Activated naive CD8-positive, alpha-beta T cell treated with anti-CD3 and anti-CD28 coated beads, Interleukin-2, amount 50 U/mL, for 24 hours (primary cell): ENCODE data around the gene LMAN2L.
A peak's percentile ranks its signal among the peaks of the same experiment; 100 is the strongest.

Experiments
- ATAC-seq: fragments of 150-1000 bp; cut with Tn5 transposase; one replicate; pipeline ENCODE4 v1.10.0; 2021
- DNase-seq: peaks from one replicate; pipeline ENCODE4 v3.0.0; 2021
- H3K27ac Mint-ChIP-seq: one replicate; pipeline ENCODE4 v1.8.0; 2021; ENCODE audit warnings: mild to moderate bottlenecking, mixed read lengths
- H3K27me3 Mint-ChIP-seq: one replicate; pipeline ENCODE4 v1.8.0; 2021; ENCODE audit warnings: mixed read lengths
- H3K36me3 Mint-ChIP-seq: one replicate; pipeline ENCODE4 v1.8.0; 2021; ENCODE audit warnings: low read depth, mixed read lengths
- H3K4me1 Mint-ChIP-seq: one replicate; pipeline ENCODE4 v1.8.0; 2021; ENCODE audit warnings: mixed read lengths
- H3K4me3 Mint-ChIP-seq: one replicate; pipeline ENCODE4 v1.8.0; 2021; ENCODE audit warnings: mild to moderate bottlenecking, moderate library complexity, mixed read lengths
- H3K9me3 Mint-ChIP-seq: one replicate; pipeline ENCODE4 v1.8.0; 2021; ENCODE audit warnings: mixed read lengths

Gene LMAN2L, protein sequence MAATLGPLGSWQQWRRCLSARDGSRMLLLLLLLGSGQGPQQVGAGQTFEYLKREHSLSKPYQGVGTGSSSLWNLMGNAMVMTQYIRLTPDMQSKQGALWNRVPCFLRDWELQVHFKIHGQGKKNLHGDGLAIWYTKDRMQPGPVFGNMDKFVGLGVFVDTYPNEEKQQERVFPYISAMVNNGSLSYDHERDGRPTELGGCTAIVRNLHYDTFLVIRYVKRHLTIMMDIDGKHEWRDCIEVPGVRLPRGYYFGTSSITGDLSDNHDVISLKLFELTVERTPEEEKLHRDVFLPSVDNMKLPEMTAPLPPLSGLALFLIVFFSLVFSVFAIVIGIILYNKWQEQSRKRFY

DNA sequence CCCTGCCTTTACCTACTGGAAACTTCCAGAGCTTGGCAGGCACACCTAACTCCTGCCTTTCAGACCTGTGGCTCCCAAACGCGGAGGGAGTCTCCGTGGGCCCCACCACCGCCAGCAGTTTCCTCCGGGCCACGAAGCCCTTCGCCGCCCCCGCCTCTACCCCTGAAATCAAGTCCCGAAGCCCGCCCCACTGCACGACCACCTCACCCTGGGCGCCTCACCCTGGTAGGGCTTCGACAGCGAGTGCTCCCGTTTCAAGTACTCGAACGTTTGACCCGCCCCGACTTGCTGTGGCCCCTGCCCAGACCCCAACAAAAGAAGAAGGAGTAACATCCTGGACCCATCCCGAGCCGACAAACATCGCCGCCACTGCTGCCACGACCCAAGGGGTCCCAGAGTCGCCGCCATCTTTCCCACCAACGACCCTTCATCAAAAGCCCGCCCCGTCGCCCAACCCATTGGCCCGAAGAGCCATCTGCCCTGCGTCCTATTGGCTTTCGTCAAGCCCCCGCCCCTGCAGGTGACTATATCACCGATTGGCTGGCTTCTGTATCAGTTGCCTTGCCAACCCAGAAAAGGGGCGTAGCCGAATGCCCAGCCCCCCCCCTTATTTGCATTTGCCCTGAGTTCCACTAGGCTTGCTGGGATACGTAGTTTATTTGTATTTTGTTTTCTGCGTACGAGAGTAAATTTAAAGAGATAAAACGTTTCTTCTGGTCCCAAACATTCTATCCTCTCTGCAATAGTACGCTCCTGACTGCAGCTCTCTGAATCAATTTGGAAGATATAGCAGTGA, at the start of gene LMAN2L:
Gene LMAN2L (minus strand): TSS at position 432 of the 796 bp plus-strand sequence. CDS start 24 bp downstream, at position 408.
- Mint-ChIP-seq H3K9me3 (no peaks in the 10 kb centered on the region), H3K27me3 (no peaks in the 10 kb centered on the region), H3K4me3 (peak within 1 kb of the TSS; percentile 97), H3K36me3 (no peaks in the 10 kb centered on the region), H3K4me1 (peaks cover 28% of the 10 kb centered on the region), H3K27ac (peak within 1 kb of the TSS; percentile 88)
- DNase-seq (peak; percentile 94), ATAC-seq (peak; percentile 100)

DNA sequence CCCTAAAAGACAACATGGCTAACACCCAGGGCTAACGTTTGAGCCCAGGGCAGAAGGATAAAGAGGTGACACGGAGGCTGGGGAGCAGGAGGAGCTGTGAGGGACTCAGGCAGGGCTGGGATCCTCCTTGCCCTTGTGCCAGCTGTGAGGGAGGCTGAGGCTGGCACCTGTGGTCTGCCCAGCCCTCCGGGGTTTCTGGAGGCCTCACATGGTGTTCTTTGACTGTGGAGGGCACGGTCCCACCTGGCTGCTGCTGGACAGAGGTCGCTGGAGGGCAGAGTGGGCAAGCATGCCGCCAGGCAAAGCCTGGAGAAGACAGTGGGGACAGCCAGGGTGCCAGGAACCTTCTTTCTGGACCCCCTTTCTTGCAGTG, 49.4 kb upstream of the LMAN2L start:
- Mint-ChIP-seq H3K4me1 (peaks cover 6% of the 10 kb centered on the region), H3K36me3 (no peaks in the 10 kb centered on the region), H3K9me3 (no peaks in the 10 kb centered on the region), H3K27ac (no peak overlapping the region), H3K27me3 (no peaks in the 10 kb centered on the region), H3K4me3 (no peak overlapping the region)
- no peak for ATAC-seq
- no peak for DNase-seq

DNA sequence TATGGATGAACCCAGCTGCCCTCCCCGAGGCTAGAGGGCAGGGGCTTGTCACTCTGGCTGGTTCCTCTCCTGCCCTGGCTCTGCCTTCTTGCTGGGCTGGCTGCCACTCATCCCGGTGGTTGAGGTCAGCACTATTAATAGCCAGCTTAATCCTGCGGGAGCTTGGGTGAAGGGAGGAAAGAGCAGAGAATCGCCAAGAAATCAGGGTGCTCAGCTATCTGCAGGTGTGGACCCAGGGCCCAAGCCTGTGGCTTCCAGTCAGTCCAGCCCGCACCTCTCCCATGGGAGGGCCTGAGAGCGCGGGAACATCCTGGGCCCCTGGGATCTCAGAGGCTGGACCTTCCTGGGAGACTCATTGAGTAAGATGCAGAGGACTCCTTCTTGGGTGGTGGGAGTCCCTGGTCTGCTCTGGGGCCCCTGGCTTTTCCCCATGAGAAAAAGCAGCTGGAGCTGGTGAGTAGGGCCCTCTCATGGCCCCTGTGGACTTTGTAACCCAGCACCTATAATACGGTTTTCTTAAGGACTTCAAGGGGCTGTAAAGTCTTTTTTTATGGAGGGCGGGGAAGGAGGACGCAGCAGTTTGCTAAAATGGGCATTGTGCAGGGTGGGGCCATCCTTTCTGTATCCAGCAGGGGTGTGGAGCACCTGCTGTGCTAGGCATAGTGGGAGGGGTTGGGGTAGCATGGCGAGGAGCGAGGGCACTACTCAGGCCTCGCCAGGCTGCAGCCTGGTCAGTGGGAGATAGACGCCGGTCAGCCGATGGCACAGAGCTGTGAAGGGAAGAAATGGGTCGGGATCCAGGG, 48.8 kb upstream of the LMAN2L start:
- H3K36me3 Mint-ChIP-seq = no peaks in the 10 kb centered on the region
- H3K27me3 Mint-ChIP-seq = no peaks in the 10 kb centered on the region
- ATAC-seq = no peak
- no peaks in the 10 kb centered on the region for H3K9me3 Mint-ChIP-seq
- no peak overlapping the region for H3K4me3 Mint-ChIP-seq
- H3K4me1 Mint-ChIP-seq = peaks cover 6% of the 10 kb centered on the region
- DNase-seq = no peak
- no peak overlapping the region for H3K27ac Mint-ChIP-seq

DNA sequence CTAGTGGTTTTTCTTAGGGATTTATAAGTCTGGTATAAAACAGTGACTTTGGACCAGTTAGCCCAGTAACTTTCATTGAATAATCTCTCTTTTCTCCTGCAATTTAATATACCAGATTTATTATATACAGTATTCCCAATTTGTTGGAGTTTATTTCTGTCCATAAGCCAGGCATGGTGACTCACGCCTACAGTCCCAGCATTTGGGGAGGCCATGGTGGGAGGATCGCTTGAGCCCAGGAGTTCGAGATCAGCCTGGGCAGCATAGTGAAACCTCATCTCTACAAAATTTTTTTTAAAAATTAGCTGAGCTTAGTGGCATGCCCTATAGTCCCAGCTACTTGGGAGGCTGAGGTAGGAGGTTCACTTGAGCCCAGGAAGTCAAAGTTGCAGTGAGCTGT, 47.5 kb upstream of the LMAN2L start:
- no peaks in the 10 kb centered on the region for H3K36me3 Mint-ChIP-seq
- peaks cover 6% of the 10 kb centered on the region for H3K4me1 Mint-ChIP-seq
- H3K27ac Mint-ChIP-seq = no peak overlapping the region
- DNase-seq (no peak), ATAC-seq (no peak)
- no peaks in the 10 kb centered on the region for H3K9me3 Mint-ChIP-seq
- H3K4me3 Mint-ChIP-seq = no peak overlapping the region
- H3K27me3 Mint-ChIP-seq = no peaks in the 10 kb centered on the region

DNA sequence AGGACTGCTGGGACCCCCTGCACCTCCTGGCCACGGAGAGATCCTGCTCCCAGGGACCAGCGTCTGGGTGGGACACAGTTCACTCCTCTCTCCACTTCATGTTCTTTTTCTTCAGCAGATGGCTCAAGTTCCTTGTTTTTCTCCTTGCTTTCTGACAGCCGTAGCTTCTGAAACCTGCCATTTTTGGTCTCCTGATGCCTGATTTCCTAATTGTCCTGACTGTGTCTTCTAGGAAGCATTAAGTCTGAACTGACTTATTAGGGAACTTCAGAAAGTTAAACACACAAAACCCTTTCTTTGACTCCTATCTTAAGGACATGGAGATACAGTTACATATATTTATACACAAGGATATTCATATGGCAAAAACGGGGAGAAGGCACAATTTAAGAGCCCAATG, 43.5 kb upstream of the LMAN2L start:
- Mint-ChIP-seq H3K4me1 (peaks cover 6% of the 10 kb centered on the region), H3K4me3 (no peak overlapping the region), H3K27ac (no peak overlapping the region), H3K36me3 (no peaks in the 10 kb centered on the region), H3K9me3 (no peaks in the 10 kb centered on the region), H3K27me3 (no peaks in the 10 kb centered on the region)
- ATAC-seq (no peak), DNase-seq (no peak)

DNA sequence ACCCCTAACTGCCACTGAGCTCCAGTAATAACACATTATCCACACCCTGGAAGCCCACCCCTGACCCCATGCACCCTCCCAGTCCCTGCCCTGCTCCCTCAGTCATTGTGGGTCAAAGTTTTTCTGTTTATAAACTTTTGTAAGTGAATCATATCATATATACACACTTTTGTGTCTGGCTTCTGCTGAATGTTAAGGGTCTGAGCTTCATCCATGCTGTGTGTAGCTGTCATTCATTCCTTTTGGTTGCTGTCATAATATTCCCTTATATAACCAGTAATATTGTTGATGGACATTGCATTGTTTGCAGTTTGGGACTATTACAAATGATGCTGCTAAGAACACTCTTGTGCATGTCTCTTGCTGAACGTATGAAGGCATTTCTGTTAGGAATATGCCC, 35.3 kb upstream of the LMAN2L start:
- ATAC-seq = no peak
- Mint-ChIP-seq H3K27ac (no peak overlapping the region), H3K27me3 (no peaks in the 10 kb centered on the region), H3K4me1 (peaks cover 15% of the 10 kb centered on the region), H3K4me3 (no peak overlapping the region), H3K36me3 (no peaks in the 10 kb centered on the region), H3K9me3 (no peaks in the 10 kb centered on the region)
- no peak for DNase-seq

DNA sequence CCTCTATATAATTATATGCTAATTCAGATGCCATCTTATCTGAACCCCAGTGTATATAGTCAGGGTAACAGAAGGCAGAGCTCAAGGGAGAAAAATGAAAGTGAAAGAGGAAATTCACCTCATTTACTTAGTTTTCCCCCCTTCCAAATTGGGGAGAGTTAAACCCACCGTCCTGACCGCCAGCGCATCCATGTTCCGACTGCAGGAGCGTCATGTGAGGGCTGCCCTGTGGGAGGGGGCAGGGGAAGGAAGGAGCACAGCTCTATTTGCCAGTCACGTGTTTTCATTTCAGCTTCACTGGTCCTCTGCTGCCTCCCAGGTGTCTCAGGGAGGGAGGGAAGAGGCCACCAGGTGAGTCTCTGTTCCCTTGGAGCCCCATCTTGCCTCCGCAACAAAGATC, 34.1 kb upstream of the LMAN2L start:
- ATAC-seq (peak; percentile 45), DNase-seq (peak; percentile 44)
- Mint-ChIP-seq H3K27me3 (no peaks in the 10 kb centered on the region), H3K36me3 (no peaks in the 10 kb centered on the region), H3K4me1 (peaks cover 15% of the 10 kb centered on the region), H3K27ac (peak overlapping the region; percentile 74), H3K4me3 (peak overlapping the region; percentile 68), H3K9me3 (no peaks in the 10 kb centered on the region)

DNA sequence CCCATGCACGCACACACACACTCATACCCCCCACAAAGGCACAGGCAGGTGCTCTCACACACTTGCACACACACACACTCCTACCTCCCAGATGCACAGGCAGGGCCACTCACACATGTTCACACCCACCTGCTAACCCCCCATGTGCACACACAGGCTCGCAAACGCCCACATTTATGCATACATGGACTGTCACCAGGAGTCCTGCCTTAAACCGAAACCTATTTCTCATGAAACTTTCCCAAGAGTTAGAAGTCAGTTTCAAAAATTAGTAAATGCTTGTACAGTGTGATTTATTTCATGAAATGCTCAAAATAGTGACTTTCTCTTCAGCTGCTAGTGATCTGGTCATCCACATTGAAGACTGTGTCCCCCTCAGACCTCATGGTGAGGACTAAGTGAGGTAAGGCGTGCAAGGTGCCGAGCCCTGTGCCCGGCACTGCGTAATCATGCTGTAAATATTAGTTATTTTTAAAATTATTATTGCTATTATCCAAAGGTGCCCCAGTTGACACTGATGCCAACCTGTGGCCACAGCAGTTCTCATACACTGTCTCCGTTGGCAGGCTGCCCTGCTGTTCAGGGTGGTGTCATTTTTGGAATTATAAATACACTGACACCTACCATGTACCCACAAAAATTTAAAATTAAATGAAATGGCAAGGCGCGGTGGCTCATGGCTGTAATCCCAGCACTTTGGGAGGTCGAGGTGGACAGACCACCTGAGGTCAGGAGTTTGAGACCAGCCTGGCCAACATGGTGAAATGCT, 33.2 kb upstream of the LMAN2L start:
- peaks cover 18% of the 10 kb centered on the region for H3K4me1 Mint-ChIP-seq
- no peaks in the 10 kb centered on the region for H3K9me3 Mint-ChIP-seq
- peak overlapping the region; percentile 48 for H3K4me3 Mint-ChIP-seq
- H3K27me3 Mint-ChIP-seq = no peaks in the 10 kb centered on the region
- ATAC-seq = peak; percentile 38
- no peaks in the 10 kb centered on the region for H3K36me3 Mint-ChIP-seq
- DNase-seq = no peak
- peak overlapping the region; percentile 15 for H3K27ac Mint-ChIP-seq

DNA sequence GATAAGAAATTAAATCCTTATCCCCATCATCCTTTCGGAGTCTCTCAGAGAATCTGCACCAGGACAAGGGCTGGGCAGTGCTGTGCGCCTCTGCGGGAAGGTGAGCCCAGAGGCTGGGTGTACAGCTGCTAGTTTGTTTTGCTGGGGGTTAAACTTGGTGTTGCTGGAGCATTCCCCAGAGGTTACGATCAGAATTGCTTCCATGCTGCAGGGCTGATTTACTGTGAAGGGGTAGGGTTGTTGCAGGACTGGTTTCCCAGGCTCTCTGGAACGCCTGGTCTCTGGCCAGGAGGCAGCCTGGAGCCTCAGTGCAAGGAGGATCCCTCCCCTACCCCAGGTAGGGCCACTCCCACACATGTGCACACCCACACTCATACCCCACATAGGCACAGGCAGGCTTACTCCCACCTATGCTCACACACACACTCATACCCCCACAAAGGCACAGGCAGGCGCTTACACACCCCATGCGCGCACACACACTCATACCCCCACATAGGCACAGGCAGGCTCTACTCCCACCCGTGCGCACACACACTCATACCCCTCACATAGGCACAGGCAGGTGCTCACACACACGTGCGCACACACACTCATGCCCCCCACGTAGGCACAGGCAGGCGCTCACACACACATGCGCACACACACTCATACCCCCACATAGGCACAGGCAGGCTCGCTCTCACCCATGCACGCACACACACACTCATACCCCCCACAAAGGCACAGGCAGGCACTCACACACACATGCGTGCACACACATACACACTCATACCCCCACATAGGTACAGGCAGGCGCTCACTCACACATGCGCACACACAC, 32.1 kb upstream of the LMAN2L start:
- peaks cover 22% of the 10 kb centered on the region for H3K4me1 Mint-ChIP-seq
- no peak for ATAC-seq
- DNase-seq = no peak
- H3K9me3 Mint-ChIP-seq = no peaks in the 10 kb centered on the region
- no peak overlapping the region for H3K27ac Mint-ChIP-seq
- no peaks in the 10 kb centered on the region for H3K27me3 Mint-ChIP-seq
- no peak overlapping the region for H3K4me3 Mint-ChIP-seq
- no peaks in the 10 kb centered on the region for H3K36me3 Mint-ChIP-seq

DNA sequence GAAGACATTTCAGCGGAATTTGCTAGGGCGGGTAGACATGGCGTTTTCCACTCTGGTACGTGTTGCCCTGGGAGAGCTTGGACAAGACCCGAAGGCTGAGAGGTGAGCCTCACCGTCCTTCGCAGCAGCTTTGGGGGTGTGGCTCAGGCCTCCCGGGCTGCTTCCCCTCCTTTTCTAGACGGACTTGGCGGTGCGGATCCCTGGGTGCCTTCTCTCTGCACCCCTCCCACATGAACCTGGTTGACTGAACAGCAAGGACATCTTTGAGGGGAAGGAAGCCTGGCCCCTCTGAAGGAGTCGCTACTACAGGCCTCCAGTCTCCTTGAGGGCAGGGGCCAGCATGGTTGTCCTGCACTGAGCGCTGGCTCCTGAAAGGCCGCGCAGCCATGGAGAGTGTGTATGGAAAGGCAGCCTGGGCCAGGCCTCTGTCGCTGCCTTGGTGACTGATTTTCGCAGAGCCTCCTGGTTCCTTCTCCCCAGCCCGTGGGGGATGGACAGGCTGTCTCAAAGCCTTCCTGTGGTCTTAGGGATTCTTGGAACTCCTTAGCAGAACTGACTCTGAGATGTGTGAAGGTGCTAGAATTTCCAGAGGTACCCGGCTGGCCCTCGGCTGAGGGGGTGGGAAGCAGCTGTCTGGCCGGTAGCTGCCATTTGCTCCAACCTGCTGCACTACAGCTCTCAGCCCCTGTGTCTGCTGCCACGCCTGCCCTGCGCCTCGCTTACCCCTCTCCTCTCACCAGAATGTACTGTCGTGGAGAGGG, 30.8 kb upstream of the LMAN2L start:
- no peak for ATAC-seq
- Mint-ChIP-seq H3K27me3 (no peaks in the 10 kb centered on the region), H3K36me3 (no peaks in the 10 kb centered on the region), H3K4me3 (no peak overlapping the region), H3K27ac (no peak overlapping the region), H3K9me3 (no peaks in the 10 kb centered on the region), H3K4me1 (peaks cover 29% of the 10 kb centered on the region)
- DNase-seq = no peak

DNA sequence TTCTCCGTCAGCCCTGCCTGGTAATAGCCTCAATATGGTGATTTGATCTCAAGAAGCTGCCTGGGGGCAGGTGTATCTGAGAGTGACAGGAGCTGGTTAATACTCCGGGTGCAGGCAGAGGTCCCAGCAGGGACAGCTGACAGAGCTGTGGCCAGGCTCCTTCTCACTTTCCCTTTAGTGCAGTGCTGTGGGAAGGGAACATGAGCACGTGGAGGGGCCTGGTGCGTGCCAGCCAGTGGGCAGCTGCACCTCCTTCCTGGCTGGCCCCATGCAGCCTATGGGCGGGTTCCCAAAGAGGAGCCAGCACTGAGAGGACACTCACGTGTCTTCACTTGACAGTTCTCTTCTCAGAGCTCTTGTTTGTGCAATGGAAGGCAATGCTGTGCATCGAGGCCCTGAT, 29.9 kb upstream of the LMAN2L start:
- H3K4me3 Mint-ChIP-seq = no peak overlapping the region
- H3K36me3 Mint-ChIP-seq = no peaks in the 10 kb centered on the region
- H3K27me3 Mint-ChIP-seq = no peaks in the 10 kb centered on the region
- no peaks in the 10 kb centered on the region for H3K9me3 Mint-ChIP-seq
- no peak overlapping the region for H3K27ac Mint-ChIP-seq
- ATAC-seq (no peak), DNase-seq (no peak)
- peaks cover 29% of the 10 kb centered on the region for H3K4me1 Mint-ChIP-seq

DNA sequence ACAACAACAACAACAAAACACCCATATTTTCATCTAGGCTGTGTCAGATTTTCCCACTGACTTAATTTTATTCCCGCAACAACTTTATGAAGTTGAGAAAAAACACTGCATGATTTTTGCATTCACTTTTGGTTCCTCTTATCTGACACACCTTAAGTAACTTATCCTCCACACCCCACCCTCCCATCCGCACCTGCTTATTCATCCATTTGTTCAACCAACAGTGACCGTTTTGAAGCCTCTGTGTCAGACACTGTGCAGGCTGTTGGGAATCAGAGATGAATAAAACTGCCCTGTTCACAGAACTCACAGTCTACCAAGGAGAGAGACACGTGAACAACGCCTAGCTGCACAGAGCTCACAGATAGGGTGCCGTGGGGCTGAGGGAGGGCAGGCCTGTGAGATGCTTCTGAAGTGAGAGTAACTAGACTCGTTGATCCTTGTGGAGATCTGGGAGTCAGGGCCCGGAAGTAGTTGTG, 28.3 kb upstream of the LMAN2L start:
- ATAC-seq (no peak), DNase-seq (no peak)
- Mint-ChIP-seq H3K27ac (no peak overlapping the region), H3K27me3 (no peaks in the 10 kb centered on the region), H3K36me3 (no peaks in the 10 kb centered on the region), H3K9me3 (no peaks in the 10 kb centered on the region), H3K4me3 (no peak overlapping the region), H3K4me1 (peaks cover 34% of the 10 kb centered on the region)
